Posterior vena cava (tissue), 2 donors: ENCODE measurements around the gene FCGR2B. TPM values are rescaled to one million over a fixed set of nuclear protein-coding genes. Genes with fewer than 3 reads are reported as not detected.

Source experiments
- DNase-seq: peaks from one replicate; pipeline ENCODE4 v3.0.0-alpha.2; 2020; ENCODE audit warnings: low spot score
- intact Hi-C, 2 donors: fragments of 100-400 bp; cut with DNase I; formaldehyde crosslinking; loops; one replicate each; pipeline versions ENCODE4 v1.14.1 to v1.14.2; 2022 to 2023
- total RNA-seq, 2 donors: library from RNA; stranded (reverse); fragmentation: NEBNext Ultra II Directional; extraction: Animal tissue kit (Norgen Biotek cat#: 25700); gene quantifications; one replicate each; pipeline ENCODE4 v1.2.1, GENCODE V29; 2021
- donor health status: DM: yes; HTN: yes; CAD: no.
- donor health status: DM: yes; HTN: yes; CAD: no.

The FCGR2B gene
- total RNA-seq, 2 donors from 2014 or later = 7.4 to 33.0 TPM

DNA sequence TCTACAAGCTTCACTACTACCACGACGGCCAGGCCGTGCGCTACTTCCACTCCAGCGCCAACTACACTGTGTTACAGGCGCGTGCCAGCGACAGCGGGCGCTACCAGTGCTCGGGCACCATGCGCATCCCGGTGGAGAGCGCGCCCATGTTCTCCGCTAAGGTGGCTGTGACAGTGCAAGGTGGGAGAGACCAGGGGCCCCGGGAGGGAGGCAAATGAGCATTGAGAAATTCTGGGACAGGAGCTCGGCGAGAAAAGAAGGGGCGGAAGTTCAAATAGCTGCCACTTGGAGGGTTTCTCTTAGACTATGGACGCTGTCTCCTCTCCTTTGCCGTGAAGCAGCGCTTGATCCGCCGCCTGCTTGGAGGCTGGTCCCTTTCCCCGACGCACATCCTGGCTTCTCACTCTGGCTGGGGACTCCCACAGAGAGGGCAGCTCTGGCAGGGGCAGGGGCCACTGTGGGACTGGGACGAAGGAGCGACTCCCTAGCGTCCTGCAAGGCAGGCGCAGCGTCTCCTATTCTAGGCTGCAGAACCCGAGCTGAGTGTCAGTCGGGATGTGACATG lies 63.0 kb downstream of the FCGR2B start:
- intact Hi-C loops = no loop called here
- DNase-seq = peak; percentile 84

DNA sequence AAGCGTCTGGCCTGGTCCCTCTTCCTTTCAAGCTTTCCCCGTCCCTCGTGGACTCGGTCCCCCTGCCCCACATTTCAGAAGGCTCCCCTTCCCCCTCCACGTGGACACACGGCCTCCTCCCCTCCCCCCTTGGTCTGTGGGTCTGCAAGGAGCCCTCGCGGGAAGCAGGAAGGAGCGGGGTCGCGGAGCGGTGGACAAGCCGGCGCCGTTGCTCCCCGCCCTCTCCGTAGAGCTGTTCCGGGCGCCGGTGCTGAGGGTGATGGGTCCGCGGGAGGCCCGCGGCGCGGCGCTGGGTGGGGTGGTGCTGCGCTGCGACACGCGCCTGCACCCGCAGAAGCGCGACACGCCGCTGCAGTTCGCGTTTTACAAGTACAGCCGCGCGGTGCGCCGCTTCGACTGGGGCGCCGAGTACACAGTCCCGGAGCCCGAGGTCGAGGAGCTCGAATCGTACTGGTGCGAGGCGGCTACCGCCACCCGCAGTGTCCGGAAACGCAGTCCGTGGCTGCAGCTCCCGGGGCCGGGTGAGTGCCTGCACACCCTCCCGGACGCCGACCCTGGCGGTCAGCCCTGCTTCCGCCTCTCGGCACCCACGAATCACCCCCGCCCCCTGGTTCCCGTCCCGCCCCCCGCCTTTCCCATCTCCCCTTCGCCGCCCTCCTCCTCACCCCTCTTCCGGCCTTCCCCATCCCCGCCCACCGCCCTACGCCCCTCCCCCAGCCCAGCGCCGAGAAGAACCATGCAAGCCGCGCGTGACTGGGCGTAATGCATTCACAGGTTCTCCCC lies 63.7 kb downstream of the FCGR2B start:
- intact Hi-C loops = no loop called here
- DNase-seq = peak; percentile 94

DNA sequence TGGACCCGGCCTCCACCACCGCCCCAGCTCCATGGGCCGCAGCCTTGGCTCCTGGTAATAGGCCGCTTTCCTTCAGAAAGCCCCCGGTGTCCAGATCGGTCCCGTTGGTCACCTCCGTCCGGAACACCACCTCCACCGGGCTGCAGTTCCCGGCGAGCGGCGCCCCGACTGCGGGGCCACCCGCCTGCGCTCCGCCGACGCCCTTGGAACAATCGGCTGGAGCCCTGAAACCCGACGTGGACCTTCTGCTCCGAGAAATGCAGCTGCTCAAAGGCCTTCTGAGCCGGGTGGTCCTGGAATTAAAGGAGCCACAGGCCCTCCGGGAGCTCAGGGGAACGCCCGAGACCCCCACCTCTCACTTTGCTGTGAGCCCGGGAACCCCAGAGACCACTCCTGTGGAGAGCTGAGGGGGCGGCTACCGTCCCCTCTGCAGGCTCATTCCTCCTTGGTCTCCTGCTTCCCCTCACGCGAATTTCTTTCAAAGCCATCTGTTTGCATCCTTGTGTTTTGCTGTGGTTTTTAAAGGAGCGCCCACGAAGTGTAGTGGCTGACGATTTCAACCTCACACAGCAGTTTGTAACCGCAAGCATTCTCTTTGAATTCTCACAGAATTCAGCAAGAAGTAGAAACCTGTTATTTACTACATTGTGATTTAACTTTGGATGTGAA lies 64.4 kb downstream of the FCGR2B start:
- intact Hi-C loops = no loop called here
- no peak for DNase-seq

Other genes with a start within 250 kb of the FCGR2B start
- gene FCGR2A, start 157.7 kb upstream of the FCGR2B start, total RNA-seq = 10 to 100 TPM; 60.8 to 93.7 TPM
- gene HSPA6, start 138.6 kb upstream of the FCGR2B start, total RNA-seq = 1 to 10 TPM; 6.4 to 6.7 TPM
- 10 to 100 TPM; 41.0 to 64.2 TPM for gene FCGR3A, start 113.3 kb upstream of the FCGR2B start, total RNA-seq
- 1 to 10 TPM; 4.5 to 9.3 TPM for gene FCGR3B, start 32.0 kb upstream of the FCGR2B start, total RNA-seq
- under 1 TPM in 1 of 2 donors, not detected in 1; 0.19 TPM for gene FCRLA, start 44.1 kb downstream of the FCGR2B start, total RNA-seq
- gene FCRLB, start 58.4 kb downstream of the FCGR2B start, total RNA-seq = under 1 TPM; 0.38 to 0.74 TPM
- gene DUSP12, start 86.6 kb downstream of the FCGR2B start, total RNA-seq = 10 to 100 TPM; 15.5 to 17.4 TPM
- gene ATF6, start 103.2 kb downstream of the FCGR2B start, total RNA-seq = 10 to 100 TPM; 27.9 to 32.3 TPM